PC-3 (cell line): ENCODE data around the gene MYL7. TPM values are rescaled to one million over a fixed set of nuclear protein-coding genes. Genes with fewer than 3 reads are reported as not detected.

ENCODE experiments used
- ATAC-seq: fragments of 200-7000 bp; cut with Tn5 transposase; 2 replicates; pipeline ENCODE4 v1.9.1; 2020; ENCODE audit warnings: mild to moderate bottlenecking, moderate library complexity
- BruUV-seq: library from RNA; stranded (reverse); fragments of 400-500 nt; replicated peaks from 2 replicates; lab custom pipeline; 2021; lab: Mats Ljungman, UMichigan
- CTCF ChIA-PET: fragments of 300-600 bp; sonication (Branson Sonifier 250); formaldehyde crosslinking; loops from one replicate; lab custom pipeline; 2022; ENCODE audit warnings: antibody characterized with exemption; lab: Charles Lee
- POLR2A ChIA-PET: fragments of 300-600 bp; sonication (Branson Sonifier 250); formaldehyde crosslinking; loops from one replicate; lab custom pipeline; 2022; ENCODE audit warnings: antibody characterized with exemption; ENCODE audit not compliant: unreplicated experiment; lab: Charles Lee
- DNase-seq: peaks from one replicate; pipeline ENCODE4 v3.0.0-alpha.2; 2015
- H2AFZ ChIP-seq: fragments of 300-600 bp; sonication (generic); 2 replicates; pipeline ENCODE4 v1.6.0; 2016; ENCODE audit warnings: antibody characterized with exemption, low read length
- H3F3A ChIP-seq: fragments of 300-600 bp; sonication (generic); one replicate; pipeline ENCODE4 v1.6.0; 2017; ENCODE audit warnings: antibody characterized with exemption, low read length, control low read depth, mild to moderate bottlenecking; ENCODE audit not compliant: unreplicated experiment
- H3K27ac ChIP-seq: fragments of 300-600 bp; sonication (generic); 2 replicates; pipeline ENCODE4 v1.5.1; 2016; ENCODE audit warnings: mild to moderate bottlenecking, low read length
- H3K27me3 ChIP-seq: fragments of 300-600 bp; sonication (generic); 2 replicates; pipeline ENCODE4 v1.6.1; 2016; ENCODE audit warnings: low read length, mixed read lengths
- H3K36me3 ChIP-seq: fragments of 300-600 bp; sonication (generic); 2 replicates; pipeline ENCODE4 v1.6.1; 2016; ENCODE audit warnings: low read depth, mixed run types, low read length, mixed read lengths
- H3K4me1 ChIP-seq: fragments of 300-600 bp; sonication (generic); 2 replicates; pipeline ENCODE4 v1.5.1; 2016; ENCODE audit warnings: low read length; ENCODE audit not compliant: insufficient read depth
- H3K4me2 ChIP-seq: fragments of 300-600 bp; sonication (generic); 2 replicates; pipeline ENCODE4 v1.6.0; 2016; ENCODE audit warnings: low read length
- H3K4me3 ChIP-seq: fragments of 300-600 bp; sonication (generic); 2 replicates; pipeline ENCODE4 v1.5.1; 2016; ENCODE audit warnings: mild to moderate bottlenecking, low read length, mixed read lengths
- H3K79me2 ChIP-seq: fragments of 300-600 bp; sonication (generic); 2 replicates; pipeline ENCODE4 v1.6.1; 2017; ENCODE audit warnings: low read length, mixed read lengths
- H3K9ac ChIP-seq: fragments of 300-600 bp; sonication (generic); 2 replicates; pipeline ENCODE4 v1.6.0; 2016; ENCODE audit warnings: mild to moderate bottlenecking, low read length
- H3K9me2 ChIP-seq: fragments of 300-600 bp; sonication (generic); replicated peaks from 2 replicates; pipeline ENCODE4 v1.6.1; 2016; ENCODE audit warnings: mixed run types, low read length, mixed read lengths
- H3K9me3 ChIP-seq: fragments of 300-600 bp; sonication (generic); 2 replicates; pipeline ENCODE4 v1.6.1; 2016; ENCODE audit warnings: low read length, mixed read lengths
- H4K20me1 ChIP-seq: fragments of 300-600 bp; sonication (generic); 2 replicates; pipeline ENCODE4 v1.6.1; 2016; ENCODE audit warnings: low read length, mixed read lengths
- CTCF ChIP-seq: fragments of 300-600 bp; sonication (generic); conservative IDR thresholded peaks from 2 replicates; pipeline ENCODE4 v1.5.1; 2017; ENCODE audit warnings: antibody characterized with exemption, low read depth, mild to moderate bottlenecking, low read length
- EZH2 ChIP-seq: fragments of 300-600 bp; sonication (generic); IDR thresholded peaks from one replicate; pipeline ENCODE4 v1.6.1; 2017; ENCODE audit warnings: antibody characterized with exemption, mild to moderate bottlenecking, low read length; ENCODE audit not compliant: unreplicated experiment
- EZH2phosphoT487 ChIP-seq: fragments of 300-600 bp; sonication (generic); IDR thresholded peaks from 2 replicates; pipeline ENCODE4 v1.6.1; 2018; ENCODE audit warnings: mild to moderate bottlenecking, antibody characterized with exemption, low read length, borderline replicate concordance
- intact Hi-C: fragments of 100-400 bp; cut with micrococcal nuclease; formaldehyde crosslinking; loops from 2 replicates; pipeline ENCODE4 v1.9.0; 2023
- total RNA-seq: library from RNA; depleted of rRNA; stranded (reverse); fragments of >200 nt; gene quantifications from 2 replicates; pipeline ENCODE4 v1.2.3, GENCODE V29; 2014

Gene MYL7
- total RNA-seq, 1 experiment from 2014 or later = not detected

DNA sequence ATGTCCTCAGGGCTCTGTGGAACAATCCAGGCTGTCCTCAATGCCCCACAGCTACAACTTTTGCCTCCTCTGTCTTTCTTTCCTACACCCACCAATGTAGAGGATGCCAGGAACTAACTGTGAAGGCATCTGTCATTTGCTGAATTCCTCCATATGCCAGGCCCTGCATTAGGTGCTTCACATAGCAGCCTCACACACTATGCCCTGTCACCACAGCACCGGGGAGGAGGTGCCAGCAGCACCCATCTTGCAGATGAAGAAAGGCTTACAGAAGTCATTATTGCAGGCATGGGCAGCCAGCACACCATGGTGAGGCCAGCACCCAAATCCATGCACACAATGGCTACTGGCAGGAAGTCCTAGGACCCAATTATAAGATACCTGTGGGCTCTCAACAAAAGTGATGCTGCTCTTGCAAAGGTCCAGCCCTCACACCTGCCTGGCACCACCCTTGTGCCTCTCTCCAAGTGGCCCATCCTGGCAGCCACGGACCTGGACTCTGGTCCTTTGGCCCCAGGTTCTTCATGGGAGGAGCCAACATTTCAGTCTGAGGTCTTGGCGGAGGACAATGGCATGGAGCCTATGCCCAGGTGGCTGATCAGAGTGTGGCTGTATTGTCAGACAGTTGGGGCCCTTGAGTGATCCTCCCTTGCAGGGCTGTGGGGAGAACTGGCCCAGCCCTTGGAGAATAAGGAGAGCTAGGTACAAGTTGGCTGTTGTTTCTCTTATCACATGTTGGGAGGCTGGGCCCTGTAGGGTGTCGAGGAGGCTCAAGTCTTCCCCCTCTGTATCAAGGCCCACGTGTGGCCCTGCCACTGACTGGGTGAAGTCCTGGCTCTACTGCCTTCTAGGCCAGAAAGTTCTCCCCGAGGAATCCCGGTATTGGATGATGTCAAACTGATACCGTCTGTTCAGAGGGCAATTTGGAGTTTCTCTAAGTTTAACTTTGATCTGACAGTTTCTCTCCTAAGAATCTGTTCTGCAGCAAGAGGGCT, 14.4 kb upstream of the MYL7 start:
- TF ChIP-seq CTCF (no peak), EZH2 (no peak), EZH2phosphoT487 (no peak)
- Histone ChIP-seq H3K27ac (no peak overlapping the region), H3F3A (no peaks in the 10 kb centered on the region), H3K4me1 (no peaks in the 10 kb centered on the region), H4K20me1 (no peaks in the 10 kb centered on the region), H3K4me2 (no peak overlapping the region), H3K9me3 (no peaks in the 10 kb centered on the region), H3K27me3 (no peaks in the 10 kb centered on the region), H3K79me2 (no peaks in the 10 kb centered on the region), H2AFZ (no peak overlapping the region), H3K4me3 (no peak overlapping the region), H3K36me3 (no peaks in the 10 kb centered on the region), H3K9ac (no peak overlapping the region), H3K9me2 (no peaks in the 10 kb centered on the region)
- DNase-seq (no peak), ATAC-seq (no peak)
- no TSS peak for BruUV-seq
- intact Hi-C loops = no loop called here
- ChIA-PET CTCF (no interaction called here), POLR2A (no interaction called here)

DNA sequence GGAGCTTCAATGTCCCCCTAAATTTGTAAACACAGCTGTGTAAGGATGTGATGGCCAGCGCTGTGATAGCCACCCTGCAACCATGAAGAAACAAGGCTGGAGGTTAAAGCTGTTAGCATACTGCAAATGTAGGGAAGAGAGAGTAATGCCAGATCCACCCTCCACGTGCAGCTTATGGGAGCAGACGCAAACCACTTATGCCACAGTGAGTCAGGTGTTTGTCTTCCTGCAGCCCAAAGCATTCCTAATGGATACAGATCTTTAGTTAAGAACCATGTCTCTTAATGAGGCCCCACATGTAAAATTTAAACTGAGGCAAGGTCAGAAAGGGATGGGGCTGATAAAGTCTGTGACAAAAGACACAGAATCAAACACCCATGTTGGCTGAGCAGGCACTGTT, 13.6 kb upstream of the MYL7 start:
- ChIA-PET CTCF (no interaction called here), POLR2A (interaction anchor here (0.7 kb wide), 1 partner anchor 76 kb away, joined by 4 read pairs; no protein-coding TSS in a partner anchor)
- BruUV-seq = no TSS peak

More for the DNA sequence above, 13.6 kb upstream of the MYL7 start:
- Histone ChIP-seq H3K4me3 (no peak overlapping the region), H3K9ac (no peak overlapping the region), H4K20me1 (no peaks in the 10 kb centered on the region), H3K27me3 (no peaks in the 10 kb centered on the region), H3K79me2 (no peaks in the 10 kb centered on the region), H3K4me1 (no peaks in the 10 kb centered on the region), H3K36me3 (no peaks in the 10 kb centered on the region), H2AFZ (no peak overlapping the region), H3F3A (no peaks in the 10 kb centered on the region), H3K4me2 (no peak overlapping the region), H3K27ac (no peak overlapping the region), H3K9me3 (no peaks in the 10 kb centered on the region), H3K9me2 (no peaks in the 10 kb centered on the region)
- intact Hi-C loops = no loop called here
- no peak for TF ChIP-seq EZH2phosphoT487
- TF ChIP-seq EZH2 = no peak
- no peak for TF ChIP-seq CTCF
- ATAC-seq (peak; percentile 39; the same call in 1 of the 2 replicates), DNase-seq (peak; percentile 26)
